Thyroid gland (tissue), 4 donors: ENCODE results near the gene NPBWR2.

Source experiments
- POLR2A ChIP-seq, 2 donors: fragments of 450-650 bp; IDR thresholded peaks; one replicate each; pipeline ENCODE4 v1.6.1; 2017; ENCODE audit warnings: antibody characterized with exemption in 2 of 2, mild to moderate bottlenecking in 2 of 2, moderate library complexity in 1 of 2
- TF ChIP-seq, protein P1 (sequence below), 6 experiments: fragments of 200-600 bp in 3 of 6; fragments of 450-650 bp in 3 of 6; sonication (generic) in 3 of 6; IDR thresholded peaks; one replicate each; pipeline ENCODE4 v1.5.1; 2016 to 2019; ENCODE audit warnings: antibody characterized with exemption in 6 of 6, mild to moderate bottlenecking in 2 of 6, inconsistent platforms in 1 of 6, moderate library complexity in 1 of 6

GRCh38 chr20:64095927-64096326 lies 11.4 kb downstream of the NPBWR2 start:
- TF ChIP-seq, protein P1, sequence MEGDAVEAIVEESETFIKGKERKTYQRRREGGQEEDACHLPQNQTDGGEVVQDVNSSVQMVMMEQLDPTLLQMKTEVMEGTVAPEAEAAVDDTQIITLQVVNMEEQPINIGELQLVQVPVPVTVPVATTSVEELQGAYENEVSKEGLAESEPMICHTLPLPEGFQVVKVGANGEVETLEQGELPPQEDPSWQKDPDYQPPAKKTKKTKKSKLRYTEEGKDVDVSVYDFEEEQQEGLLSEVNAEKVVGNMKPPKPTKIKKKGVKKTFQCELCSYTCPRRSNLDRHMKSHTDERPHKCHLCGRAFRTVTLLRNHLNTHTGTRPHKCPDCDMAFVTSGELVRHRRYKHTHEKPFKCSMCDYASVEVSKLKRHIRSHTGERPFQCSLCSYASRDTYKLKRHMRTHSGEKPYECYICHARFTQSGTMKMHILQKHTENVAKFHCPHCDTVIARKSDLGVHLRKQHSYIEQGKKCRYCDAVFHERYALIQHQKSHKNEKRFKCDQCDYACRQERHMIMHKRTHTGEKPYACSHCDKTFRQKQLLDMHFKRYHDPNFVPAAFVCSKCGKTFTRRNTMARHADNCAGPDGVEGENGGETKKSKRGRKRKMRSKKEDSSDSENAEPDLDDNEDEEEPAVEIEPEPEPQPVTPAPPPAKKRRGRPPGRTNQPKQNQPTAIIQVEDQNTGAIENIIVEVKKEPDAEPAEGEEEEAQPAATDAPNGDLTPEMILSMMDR (IDR thresholded peaks at IDR 0.05), result no peak
- TF ChIP-seq POLR2A (IDR thresholded peaks at IDR 0.05), result no peak
